Measurements from ENCODE around the gene CST8.

DNA sequence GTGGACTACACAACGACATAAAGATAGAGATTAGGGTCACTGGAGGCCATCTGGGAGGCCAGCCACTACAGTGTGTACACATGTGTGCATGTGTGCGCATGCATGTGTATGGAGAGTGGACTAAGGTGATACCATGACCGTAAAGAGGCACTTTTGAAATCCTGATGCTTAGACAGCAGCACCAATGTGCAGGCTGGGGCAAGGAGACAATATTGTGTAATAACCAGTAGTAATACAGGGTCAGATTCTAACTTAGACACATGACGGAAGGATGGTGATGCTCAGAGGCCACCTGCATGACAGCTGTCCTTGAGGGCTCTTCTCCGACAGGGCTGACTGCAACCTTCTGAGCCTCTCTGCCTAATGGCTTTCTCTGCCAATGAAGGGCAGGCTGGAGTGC lies 51.9 kb downstream of the CST8 start:
- TF ChIP-seq CTCF (optimal IDR thresholded peaks at IDR 0.05 in 1 of 3, IDR thresholded peaks at IDR 0.05 in 1 of 3, conservative IDR thresholded peaks at IDR 0.05 in 1 of 3; ENCODE audit: extremely low read depth in 1 of 3, insufficient read depth in 2 of 3, low read length in 3 of 3) (no peak), EZH2 (IDR thresholded peaks at IDR 0.05; ENCODE audit: low read length) (no peak)

Measured in keratinocyte (primary cell).